Urothelium cell line (cell line): Measurements from ENCODE around the gene ZYX.

ENCODE experiments used
- DNase-seq: peaks from one replicate; pipeline ENCODE4 v3.0.0; 2011; ENCODE audit warnings: low spot score, mixed read lengths
- FAIRE-seq: peaks from 2 replicates; lab custom pipeline; 2011; peaks lifted over from hg19 to GRCh38; lab: Jason Lieb, UNC

Gene ZYX

GRCh38 chr7:143380646-143381426 lies at the start of gene ZYX:
ZYX (plus strand) TSS chr7:143381345; CDS start chr7:143381572, 227 bp downstream.
- DNase-seq (peak; percentile 92), FAIRE-seq (no peak)

GRCh38 chr7:143334244-143334643 lies 46.9 kb upstream of the ZYX start:
- DNase-seq (no peak), FAIRE-seq (no peak)

- FAIRE-seq = no peak
Measured at GRCh38 chr7:143337216-143337615, 43.9 kb upstream of the ZYX start.

GRCh38 chr7:143341842-143342241 lies 39.3 kb upstream of the ZYX start:
- DNase-seq (no peak), FAIRE-seq (no peak)

More at GRCh38 chr7:143337216-143337615, 43.9 kb upstream of the ZYX start:
- no peak for DNase-seq

- DNase-seq (no peak), FAIRE-seq (no peak)
Measured at GRCh38 chr7:143343596-143343995, 37.5 kb upstream of the ZYX start.

GRCh38 chr7:143345428-143345900 lies 35.7 kb upstream of the ZYX start:
- no peak for DNase-seq
- FAIRE-seq = no peak

GRCh38 chr7:143346018-143346417 lies 35.1 kb upstream of the ZYX start:
- FAIRE-seq (no peak), DNase-seq (no peak)

GRCh38 chr7:143347950-143348349 lies 33.2 kb upstream of the ZYX start:
- DNase-seq (no peak), FAIRE-seq (no peak)

GRCh38 chr7:143351060-143351459 lies 30.1 kb upstream of the ZYX start:
- FAIRE-seq (no peak), DNase-seq (no peak)

GRCh38 chr7:143351574-143351973 lies 29.6 kb upstream of the ZYX start:
- DNase-seq (no peak), FAIRE-seq (no peak)

GRCh38 chr7:143352531-143353002 lies 28.6 kb upstream of the ZYX start:
- DNase-seq (no peak), FAIRE-seq (no peak)

GRCh38 chr7:143354376-143354775 lies 26.8 kb upstream of the ZYX start:
- DNase-seq = no peak
- FAIRE-seq = no peak

GRCh38 chr7:143354965-143355364 lies 26.2 kb upstream of the ZYX start:
- DNase-seq (no peak), FAIRE-seq (no peak)

GRCh38 chr7:143355450-143356385 lies 25.4 kb upstream of the ZYX start:
- DNase-seq (no peak), FAIRE-seq (no peak)

GRCh38 chr7:143356414-143357050 lies 24.6 kb upstream of the ZYX start:
- DNase-seq = no peak

GRCh38 chr7:143358626-143359025 lies 22.5 kb upstream of the ZYX start:
- FAIRE-seq = no peak

More at GRCh38 chr7:143356414-143357050, 24.6 kb upstream of the ZYX start:
- FAIRE-seq = no peak

GRCh38 chr7:143359771-143360353 lies 21.3 kb upstream of the ZYX start:
- FAIRE-seq (no peak), DNase-seq (no peak)

More at GRCh38 chr7:143358626-143359025, 22.5 kb upstream of the ZYX start:
- no peak for DNase-seq

- FAIRE-seq = no peak
- peak; percentile 21 for DNase-seq
Measured at GRCh38 chr7:143360788-143361551, 20.2 kb upstream of the ZYX start.

GRCh38 chr7:143361552-143362130 lies 19.5 kb upstream of the ZYX start:
- FAIRE-seq (no peak), DNase-seq (peak; percentile 14)
